Activated CD4-positive, alpha-beta T cell treated with anti-CD3 and anti-CD28 coated beads, Interleukin-2, amount 50 U/mL, for 1 hour (primary cell): ENCODE data around the gene PPM1A.
A peak's percentile ranks its signal among the peaks of the same experiment; 100 is the strongest.

Experiments
- DNase-seq: peaks from one replicate; pipeline ENCODE4 v3.0.0-alpha.2; 2020

Gene PPM1A

GRCh38 chr14:60248697-60249318 is at the start of gene PPM1A:
TSS of gene PPM1A (plus strand) at chr14:60249221. CDS start at chr14:60282704, 33,483 bp downstream.
- peak; percentile 95 for DNase-seq

GRCh38 chr14:60199321-60199720 is 49.7 kb upstream of the PPM1A start:
- no peak for DNase-seq

- no peak for DNase-seq
Measured at GRCh38 chr14:60204104-60204842, 44.7 kb upstream of the PPM1A start.

- DNase-seq = no peak
Measured at GRCh38 chr14:60204843-60205774, 43.9 kb upstream of the PPM1A start.

GRCh38 chr14:60206249-60206670 is 42.8 kb upstream of the PPM1A start:
- no peak for DNase-seq

- no peak for DNase-seq
Measured at GRCh38 chr14:60206837-60207533, 42.0 kb upstream of the PPM1A start.

GRCh38 chr14:60210703-60211102 is 38.3 kb upstream of the PPM1A start:
- no peak for DNase-seq

GRCh38 chr14:60211153-60211552 is 37.9 kb upstream of the PPM1A start:
- DNase-seq = no peak

DNA sequence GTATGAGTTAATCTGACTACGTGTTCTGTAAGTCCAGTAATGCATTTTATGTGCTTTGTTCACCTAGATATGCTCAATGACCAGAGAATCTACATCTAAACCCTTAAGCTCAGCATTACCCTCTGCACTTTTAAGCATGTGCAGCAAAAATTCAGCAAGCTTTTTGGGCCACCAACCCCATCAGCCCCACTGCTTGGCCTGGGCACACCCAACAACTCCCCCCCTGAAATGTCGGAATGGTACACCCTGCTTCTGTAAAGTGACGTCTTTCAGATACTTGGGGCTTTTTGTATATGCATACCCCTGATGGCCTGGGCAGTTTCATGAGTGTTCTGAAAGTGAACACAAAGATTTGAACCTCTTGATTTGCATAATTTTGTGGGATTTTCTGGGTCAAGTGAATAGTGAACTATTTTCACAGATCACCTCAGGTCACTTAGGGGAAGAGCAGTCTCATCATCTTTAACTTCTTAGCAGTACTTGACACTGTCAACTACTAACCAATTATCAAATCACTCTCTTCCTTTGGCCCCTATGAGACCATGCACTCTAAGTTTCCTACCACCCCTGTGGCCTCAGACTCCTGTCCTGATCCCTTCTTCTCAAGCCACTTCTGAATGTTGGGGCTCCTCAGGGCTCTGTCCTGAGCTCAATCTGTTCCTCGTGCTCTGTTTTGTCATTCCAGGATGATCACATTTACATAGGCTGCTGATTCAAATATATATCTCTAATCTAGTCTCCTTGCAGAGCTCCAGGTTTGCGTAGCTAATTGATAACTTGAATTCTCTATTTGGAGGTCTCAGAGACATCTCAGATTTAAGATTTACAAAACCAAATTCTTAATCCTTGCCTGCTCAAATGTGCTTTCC is 36.3 kb upstream of the PPM1A start:
- DNase-seq = no peak

DNA sequence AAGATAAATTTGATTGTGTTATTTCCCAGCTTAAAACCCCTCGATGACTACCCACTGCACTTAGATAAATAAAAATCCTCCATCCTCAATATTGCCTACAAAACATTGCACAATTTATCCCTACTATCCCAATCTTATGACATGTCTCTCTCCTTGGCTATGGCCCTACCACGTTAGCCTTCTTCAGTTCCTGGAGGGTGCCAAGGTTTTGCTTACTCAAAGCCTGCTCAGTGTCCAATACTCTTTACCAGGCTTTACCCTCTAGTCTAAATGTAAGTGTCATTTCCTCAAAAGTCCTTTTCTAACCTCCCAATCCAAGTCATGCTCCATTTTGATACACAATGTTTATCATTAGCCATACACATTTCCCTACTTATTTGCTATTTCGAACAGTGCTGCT is 35.0 kb upstream of the PPM1A start:
- no peak for DNase-seq

- DNase-seq = no peak
Measured at GRCh38 chr14:60214415-60215126, 34.5 kb upstream of the PPM1A start.

- DNase-seq = no peak
Measured at GRCh38 chr14:60215127-60215444, 33.9 kb upstream of the PPM1A start.

DNA sequence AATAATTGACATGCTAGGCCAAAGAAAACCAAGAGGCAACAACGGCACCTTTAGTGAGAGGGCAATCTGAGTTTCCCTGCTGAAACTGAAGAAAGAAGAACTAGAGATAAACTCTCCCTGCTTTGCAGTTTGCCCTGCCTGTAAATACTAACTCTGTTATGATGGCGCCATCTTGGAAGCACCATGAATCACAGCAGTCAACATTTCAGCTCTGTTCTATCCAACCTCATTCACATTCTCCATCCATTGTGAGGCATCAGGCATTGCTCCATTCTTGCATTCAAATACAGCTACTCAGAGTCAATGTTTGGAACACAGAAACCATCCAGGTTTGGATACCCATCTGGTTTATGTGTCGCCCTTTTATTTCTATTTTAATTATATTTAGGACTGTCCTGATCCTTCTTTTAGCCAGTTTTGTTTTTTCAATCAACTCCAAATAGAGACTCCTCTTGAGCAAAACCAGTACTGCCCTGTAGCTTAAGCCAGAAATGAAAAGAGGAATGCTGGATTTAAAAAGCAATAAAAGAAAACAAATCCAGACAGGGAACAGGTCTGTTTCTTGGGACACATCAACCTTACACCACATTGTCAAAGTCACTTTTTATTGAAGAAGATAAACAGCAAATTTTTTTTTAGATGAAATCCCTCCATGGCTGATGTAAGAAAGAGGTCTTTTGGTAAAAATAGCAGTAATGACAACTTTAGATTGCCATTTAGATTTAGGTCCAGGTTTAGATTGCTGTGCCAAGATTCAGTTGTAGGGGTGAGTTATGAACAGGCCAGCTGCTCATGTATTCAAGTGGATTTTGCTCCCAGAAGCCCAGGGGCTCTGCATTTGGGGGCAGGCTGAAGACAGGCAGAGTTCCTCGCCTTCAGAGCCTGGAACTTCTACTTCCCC is 33.3 kb upstream of the PPM1A start:
- no peak for DNase-seq

DNA sequence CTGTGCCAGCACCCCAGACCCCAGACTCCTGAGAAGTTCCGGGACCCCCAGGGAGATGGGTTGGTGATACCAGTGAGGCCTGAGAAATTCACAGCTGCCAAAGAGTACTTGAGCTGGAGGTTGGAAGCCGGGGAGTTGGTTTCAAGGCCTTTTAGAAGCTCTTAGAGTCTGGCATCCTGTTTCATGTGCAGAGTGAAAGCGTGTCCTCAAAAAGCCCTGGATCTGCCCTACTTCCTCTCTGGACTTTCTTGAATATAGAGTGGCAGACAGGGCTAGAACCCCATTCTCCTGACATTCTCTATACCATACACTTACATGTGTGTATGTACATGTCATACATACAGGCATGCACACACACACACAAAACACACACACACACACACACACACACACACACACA is 31.3 kb upstream of the PPM1A start:
- DNase-seq = no peak

GRCh38 chr14:60220084-60220483 is 28.9 kb upstream of the PPM1A start:
- DNase-seq = no peak

DNA sequence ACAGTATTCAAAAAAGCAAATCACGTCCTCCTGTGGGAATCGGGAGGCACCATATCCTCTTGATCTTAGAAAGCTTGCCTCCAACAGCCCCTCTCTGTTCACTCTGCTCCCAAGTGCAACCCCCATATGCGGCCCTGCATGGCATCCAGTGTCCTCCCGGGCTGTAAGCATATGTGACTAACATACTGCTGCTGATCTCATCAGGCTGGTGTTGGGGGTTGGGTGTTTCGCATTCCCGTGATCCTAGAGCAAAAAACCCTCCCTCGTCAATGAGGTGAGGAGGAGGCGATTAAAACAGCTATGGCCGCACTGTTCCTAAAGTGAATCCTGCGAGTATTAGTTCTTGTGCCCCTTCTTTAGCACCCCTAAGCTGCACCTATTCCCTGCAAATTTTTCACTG is 28.1 kb upstream of the PPM1A start:
- DNase-seq = no peak

DNA sequence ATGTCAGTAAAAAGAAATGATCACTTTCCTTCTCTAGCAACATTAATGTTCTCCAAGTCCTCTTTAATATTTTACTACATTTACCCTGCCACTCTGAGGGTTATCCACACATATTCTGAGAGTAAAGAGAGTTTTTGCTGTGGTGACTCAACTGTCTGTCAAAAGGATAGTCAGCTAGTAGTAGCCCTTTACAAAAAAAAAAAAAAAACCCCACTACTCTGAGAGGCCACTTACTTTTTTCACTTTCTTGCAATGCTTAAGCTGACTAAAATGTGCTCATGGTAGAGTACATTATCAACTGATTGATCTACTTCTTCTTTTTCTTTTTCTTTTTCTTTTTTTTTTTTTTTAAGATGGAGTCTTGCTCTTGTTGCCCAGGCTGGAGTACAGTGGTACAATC is 27.6 kb upstream of the PPM1A start:
- no peak for DNase-seq

GRCh38 chr14:60222820-60223219 is 26.2 kb upstream of the PPM1A start:
- no peak for DNase-seq

GRCh38 chr14:60225265-60225664 is 23.8 kb upstream of the PPM1A start:
- DNase-seq = no peak

DNA sequence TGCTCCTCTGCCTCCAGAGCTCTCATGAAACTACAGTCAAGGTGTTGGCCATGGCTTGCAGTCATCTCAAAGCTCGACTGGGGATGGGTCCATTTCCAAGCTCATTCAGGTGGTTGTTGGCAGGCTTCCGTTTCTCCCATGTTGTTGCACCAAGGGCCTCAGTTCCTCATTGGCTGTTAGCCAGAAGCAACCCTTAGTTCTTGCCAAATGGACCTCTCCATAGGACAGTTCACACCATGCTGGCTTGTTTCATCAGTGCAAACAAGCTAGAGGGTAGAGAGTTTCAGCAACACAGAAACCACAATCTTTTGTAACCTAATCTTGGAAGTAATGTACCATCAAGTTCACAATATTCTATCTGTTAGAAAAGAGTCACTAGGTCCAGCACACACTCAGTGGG is 22.7 kb upstream of the PPM1A start:
- no peak for DNase-seq
